ENCODE results near the gene TMEM154. TPM values are rescaled to one million over a fixed set of nuclear protein-coding genes. Genes with fewer than 3 reads are reported as not detected.

Gene TMEM154, protein sequence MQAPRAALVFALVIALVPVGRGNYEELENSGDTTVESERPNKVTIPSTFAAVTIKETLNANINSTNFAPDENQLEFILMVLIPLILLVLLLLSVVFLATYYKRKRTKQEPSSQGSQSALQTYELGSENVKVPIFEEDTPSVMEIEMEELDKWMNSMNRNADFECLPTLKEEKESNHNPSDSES
- 0.33 and 0.95 TPM in 2 replicates for total RNA-seq

DNA sequence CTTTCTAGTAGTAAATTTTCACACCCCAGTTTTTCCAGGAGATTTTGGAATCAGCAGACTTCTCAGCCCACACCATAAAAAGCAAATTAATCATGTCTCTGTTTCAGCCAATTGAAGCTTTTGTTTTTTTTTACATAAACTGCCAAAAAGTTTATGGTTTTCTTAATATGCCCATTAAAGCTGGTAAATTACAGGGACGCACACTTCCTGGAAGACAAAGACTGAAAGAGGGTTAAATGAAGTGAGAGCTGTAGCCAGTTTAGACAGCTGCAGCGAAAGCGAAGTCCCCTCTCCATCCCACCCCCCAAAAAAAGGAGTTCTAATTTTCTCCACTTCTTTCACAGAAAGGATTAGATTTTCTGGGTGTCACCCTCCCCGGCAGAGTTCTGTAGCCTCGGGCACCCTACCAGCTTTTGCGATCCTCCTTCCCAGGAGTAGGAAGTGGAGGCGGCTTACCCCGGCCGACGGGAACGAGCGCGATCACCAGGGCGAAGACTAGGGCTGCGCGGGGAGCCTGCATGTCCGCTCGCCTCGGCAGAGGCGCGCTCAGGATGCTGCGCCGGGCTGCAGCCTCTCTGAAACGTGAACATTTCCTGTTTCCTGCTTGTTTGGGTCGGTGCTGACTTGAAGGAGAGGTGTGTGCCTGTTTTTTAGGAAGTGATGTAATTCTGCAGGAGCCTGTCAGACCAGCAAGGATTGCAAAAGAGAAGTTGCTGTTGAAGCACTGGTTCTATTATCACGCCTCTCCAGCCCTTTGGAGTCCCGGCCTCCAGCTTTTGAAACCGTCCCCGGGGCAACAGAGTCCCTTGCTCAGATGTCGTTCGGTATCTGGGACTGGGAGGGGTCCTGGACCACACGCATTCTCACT is at the start of gene TMEM154:
Gene TMEM154 (minus strand): TSS at position 584 of the 868 bp plus-strand sequence. CDS start 64 bp downstream, at position 520.

Other genes starting within 250 kb of the TMEM154 start
- gene FBXW7, start 143.9 kb downstream of the TMEM154 start, total RNA-seq = 50.3 and 66.4 TPM in 2 replicates
- under 0.01 and 0.09 TPM in 2 replicates for gene TIGD4, start 99.7 kb upstream of the TMEM154 start, total RNA-seq
- 25.0 and 35.9 TPM in 2 replicates for gene ARFIP1, start 100.0 kb upstream of the TMEM154 start, total RNA-seq

Data from dermis lymphatic vessel endothelial cell (primary cell).